HEK293T (cell line): Measurements from ENCODE around the gene INPP4B.
"Not testable (repeated sequence)": the region's sequence is repeated elsewhere in the genome, so short reads cannot be mapped to it uniquely, and the experiment has no call there.

Source experiments
- CTCF ChIA-PET: fragments of 350-600 bp; formaldehyde crosslinking; extraction: SDS; loops from one replicate; lab custom pipeline; 2021; ENCODE audit warnings: antibody characterized with exemption, inconsistent platforms; lab: Yijun Ruan, JAX
- POLR2A ChIA-PET: fragments of 350-600 bp; formaldehyde crosslinking; extraction: SDS; loops from one replicate; lab custom pipeline; 2020; ENCODE audit warnings: antibody characterized with exemption, inconsistent platforms; lab: Yijun Ruan, JAX
- DNase-seq: peaks from one replicate; pipeline ENCODE4 v3.0.0; 2012; ENCODE audit warnings: mixed read lengths; ENCODE audit errors: extremely low spot score
- ARNT ChIP-seq: fragments of 450-650 bp; IDR thresholded peaks from 2 replicates; pipeline ENCODE4 v1.6.1; 2017; ENCODE audit warnings: mild to moderate bottlenecking
- BHLHE40 ChIP-seq: fragments of 450-650 bp; IDR thresholded peaks from 2 replicates; pipeline ENCODE4 v1.6.1; 2016; ENCODE audit warnings: mild to moderate bottlenecking, moderate library complexity, borderline replicate concordance
- CTBP1 ChIP-seq: fragments of 450-650 bp; IDR thresholded peaks from 2 replicates; pipeline ENCODE4 v1.6.1; 2016; ENCODE audit warnings: borderline replicate concordance
- ELF4 ChIP-seq: fragments of 450-650 bp; IDR thresholded peaks from 2 replicates; pipeline ENCODE4 v1.6.1; 2017; ENCODE audit warnings: antibody characterized with exemption
- FOXA1 ChIP-seq: fragments of 450-650 bp; IDR thresholded peaks from 2 replicates; pipeline ENCODE4 v1.6.1; 2016; ENCODE audit warnings: mild to moderate bottlenecking
- FOXK2 ChIP-seq: fragments of 450-650 bp; IDR thresholded peaks from 2 replicates; pipeline ENCODE4 v1.6.1; 2016; ENCODE audit warnings: mild to moderate bottlenecking
- FOXM1 ChIP-seq: fragments of 450-650 bp; IDR thresholded peaks from 2 replicates; pipeline ENCODE4 v1.6.1; 2017; ENCODE audit warnings: mild to moderate bottlenecking, borderline replicate concordance
- HDGF ChIP-seq: fragments of 450-650 bp; IDR thresholded peaks from 2 replicates; pipeline ENCODE4 v1.6.1; 2017; ENCODE audit warnings: antibody characterized with exemption, borderline replicate concordance
- L3MBTL2 ChIP-seq: fragments of 450-650 bp; conservative IDR thresholded peaks from 2 replicates; pipeline ENCODE4 v1.6.1; 2016; ENCODE audit warnings: mild to moderate bottlenecking
- LEF1 ChIP-seq: fragments of 450-650 bp; IDR thresholded peaks from 2 replicates; pipeline ENCODE4 v1.6.1; 2017; ENCODE audit warnings: mild to moderate bottlenecking, borderline replicate concordance
- NFRKB ChIP-seq: fragments of 450-650 bp; IDR thresholded peaks from 2 replicates; pipeline ENCODE4 v1.6.1; 2016; ENCODE audit warnings: mild to moderate bottlenecking, moderate library complexity
- SP1 ChIP-seq: fragments of 450-650 bp; IDR thresholded peaks from 2 replicates; pipeline ENCODE4 v1.6.1; 2017
- SUZ12 ChIP-seq: fragments of 450-650 bp; IDR thresholded peaks from 2 replicates; pipeline ENCODE4 v1.6.1; 2016; ENCODE audit warnings: mild to moderate bottlenecking
- TARDBP ChIP-seq: fragments of 450-650 bp; IDR thresholded peaks from 2 replicates; pipeline ENCODE4 v1.6.1; 2016
- ZNF384 ChIP-seq: fragments of 450-650 bp; IDR thresholded peaks from 2 replicates; pipeline ENCODE4 v1.6.1; 2016
- TF ChIP-seq, protein P1 (sequence below): fragments of 450-650 bp; IDR thresholded peaks from 2 replicates; pipeline ENCODE4 v1.6.1; 2016

The INPP4B gene

DNA sequence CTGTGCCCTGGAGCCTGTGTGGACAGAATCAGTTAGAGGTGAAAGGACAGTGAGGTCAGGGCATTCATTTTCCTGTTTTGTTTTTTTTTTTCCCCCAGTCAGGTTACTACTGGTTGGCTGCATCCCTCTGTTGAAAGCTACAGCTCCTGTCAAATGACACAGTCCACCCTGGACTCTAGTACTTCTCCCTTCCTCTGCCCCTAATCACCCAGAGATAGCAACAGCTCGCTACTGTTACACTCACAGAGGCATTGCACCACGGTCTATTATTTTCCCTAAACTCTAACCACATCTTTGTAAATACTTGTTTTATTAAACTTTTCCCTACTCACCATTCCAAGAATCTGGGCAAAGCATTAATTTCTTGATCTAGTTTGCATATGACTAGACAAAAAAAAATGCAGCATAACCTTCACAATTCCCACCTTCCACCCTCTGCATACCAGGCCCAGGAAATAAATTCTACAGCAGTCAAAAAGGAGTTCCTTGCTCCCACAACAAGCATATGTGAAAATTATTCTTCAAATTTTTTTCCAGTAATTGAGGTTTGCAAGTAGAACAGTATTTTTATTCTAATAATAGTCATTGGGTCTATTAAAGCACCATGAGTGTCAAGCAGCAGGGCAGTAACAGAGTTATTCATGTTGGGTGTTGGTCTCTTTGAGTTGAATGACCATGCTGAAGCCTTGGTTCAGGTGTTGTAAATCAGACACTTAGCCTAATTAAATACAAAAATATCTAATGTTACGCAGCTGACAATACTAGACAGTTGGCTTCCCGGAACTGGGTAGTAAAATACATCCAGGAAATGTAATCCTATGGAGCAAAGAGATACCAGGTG, 329.2 kb downstream of the INPP4B start:
- ChIA-PET CTCF (no interaction called here), POLR2A (no interaction called here)
- TF ChIP-seq HDGF (no peak), SP1 (no peak), L3MBTL2 (no peak), LEF1 (no peak), FOXA1 (no peak), ZNF384 (no peak), FOXM1 (no peak)
- DNase-seq, result no peak

DNA sequence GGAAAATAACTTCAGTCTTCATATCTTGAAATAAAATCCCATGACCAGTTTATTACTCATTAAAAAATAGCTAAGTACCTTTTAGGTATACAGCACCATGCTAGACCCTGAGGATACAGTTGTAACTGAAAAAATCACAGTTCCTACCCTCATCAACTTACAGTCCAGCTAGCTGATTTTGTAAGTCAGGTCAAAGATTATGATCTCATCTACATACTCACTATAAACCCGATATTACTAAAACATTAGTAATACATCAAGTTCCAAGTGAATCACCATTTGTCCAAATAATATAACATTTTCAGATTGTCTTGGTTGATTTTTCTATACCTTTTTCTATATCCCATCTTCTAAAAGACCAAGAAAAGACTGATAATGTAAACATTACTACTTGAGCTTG, 333.9 kb downstream of the INPP4B start:
- no peak for DNase-seq
- TF ChIP-seq SP1 (no peak), FOXA1 (no peak), ARNT (no peak), FOXK2 (no peak), SUZ12 (no peak), TARDBP (no peak), LEF1 (no peak), L3MBTL2 (no peak)
- TF ChIP-seq, protein P1, sequence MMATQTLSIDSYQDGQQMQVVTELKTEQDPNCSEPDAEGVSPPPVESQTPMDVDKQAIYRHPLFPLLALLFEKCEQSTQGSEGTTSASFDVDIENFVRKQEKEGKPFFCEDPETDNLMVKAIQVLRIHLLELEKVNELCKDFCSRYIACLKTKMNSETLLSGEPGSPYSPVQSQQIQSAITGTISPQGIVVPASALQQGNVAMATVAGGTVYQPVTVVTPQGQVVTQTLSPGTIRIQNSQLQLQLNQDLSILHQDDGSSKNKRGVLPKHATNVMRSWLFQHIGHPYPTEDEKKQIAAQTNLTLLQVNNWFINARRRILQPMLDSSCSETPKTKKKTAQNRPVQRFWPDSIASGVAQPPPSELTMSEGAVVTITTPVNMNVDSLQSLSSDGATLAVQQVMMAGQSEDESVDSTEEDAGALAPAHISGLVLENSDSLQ, result no peak
- CTCF ChIA-PET, result no interaction called here
- POLR2A ChIA-PET, result no interaction called here

DNA sequence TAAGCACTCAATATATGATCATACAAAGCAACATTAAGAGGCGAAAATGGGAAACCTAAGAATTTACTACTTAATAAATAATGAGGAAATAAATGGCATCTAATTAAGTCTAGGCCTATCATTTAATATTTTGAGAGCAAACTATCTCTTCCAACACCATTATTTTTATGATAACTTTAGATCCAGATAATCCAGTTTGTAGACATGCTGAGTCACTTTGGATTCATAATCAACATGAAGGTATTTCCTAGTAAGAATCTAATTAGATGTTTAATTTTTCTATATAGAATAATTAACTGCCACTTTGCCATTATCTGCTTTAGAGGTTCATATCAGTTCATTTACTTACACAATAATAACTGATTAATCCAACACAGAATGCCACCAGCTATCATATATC, 336.2 kb downstream of the INPP4B start:
- ChIA-PET POLR2A (no interaction called here), CTCF (no interaction called here)
- no peak for DNase-seq
- TF ChIP-seq FOXA1, result no peak
- no peak for TF ChIP-seq L3MBTL2

DNA sequence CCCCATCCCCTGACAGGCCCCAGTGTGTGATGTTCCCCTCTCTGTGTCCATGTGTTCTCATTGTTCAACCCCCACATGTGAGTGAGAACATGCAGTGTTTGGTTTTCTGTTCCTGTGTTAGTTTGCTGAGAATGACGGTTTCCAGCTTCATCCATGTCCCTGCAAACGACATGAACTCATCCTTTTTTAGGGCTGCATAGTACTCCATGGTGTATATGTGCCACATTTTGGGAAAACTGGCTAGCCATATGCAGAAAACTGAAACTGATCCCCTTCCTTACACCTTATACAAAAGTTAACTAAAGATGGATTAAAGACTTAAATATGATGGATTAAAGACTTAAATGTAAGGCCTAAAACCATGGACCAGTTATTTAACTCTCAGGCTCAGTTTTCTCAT, 336.7 kb downstream of the INPP4B start:
- DNase-seq, CTCF ChIA-PET, POLR2A ChIA-PET: not testable (repeated sequence)

DNA sequence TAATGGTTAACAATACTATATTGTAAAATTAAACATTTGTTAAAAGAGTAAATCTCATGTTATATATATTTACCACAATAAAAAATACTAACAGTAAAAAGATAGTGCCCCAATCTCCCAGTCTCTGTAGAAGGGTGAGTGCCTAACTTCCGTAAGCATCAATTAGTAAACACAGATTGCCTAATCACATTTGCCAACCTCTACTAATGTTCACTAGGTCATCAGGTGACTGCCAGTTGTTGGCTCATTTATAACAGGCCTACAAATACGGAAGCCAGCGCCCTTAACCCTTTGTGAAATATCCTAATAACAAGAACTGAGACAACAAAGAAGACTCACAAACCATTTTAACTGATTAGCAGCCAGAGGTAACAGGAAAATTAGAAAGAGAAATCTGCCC, 345.1 kb downstream of the INPP4B start:
- TF ChIP-seq BHLHE40, result no peak
- TF ChIP-seq, protein P1, result no peak
- TF ChIP-seq SUZ12, result no peak
- TF ChIP-seq ZNF384, result no peak
- TF ChIP-seq TARDBP, result no peak
- TF ChIP-seq CTBP1, result no peak
- TF ChIP-seq FOXK2, result no peak
- no peak for TF ChIP-seq FOXM1
- no peak for TF ChIP-seq SP1
- TF ChIP-seq ELF4, result no peak
- no peak for TF ChIP-seq HDGF
- TF ChIP-seq ARNT, result no peak
- TF ChIP-seq FOXA1, result no peak
- no peak for TF ChIP-seq NFRKB
- CTCF ChIA-PET, result no interaction called here
- POLR2A ChIA-PET, result no interaction called here
- DNase-seq, result no peak

DNA sequence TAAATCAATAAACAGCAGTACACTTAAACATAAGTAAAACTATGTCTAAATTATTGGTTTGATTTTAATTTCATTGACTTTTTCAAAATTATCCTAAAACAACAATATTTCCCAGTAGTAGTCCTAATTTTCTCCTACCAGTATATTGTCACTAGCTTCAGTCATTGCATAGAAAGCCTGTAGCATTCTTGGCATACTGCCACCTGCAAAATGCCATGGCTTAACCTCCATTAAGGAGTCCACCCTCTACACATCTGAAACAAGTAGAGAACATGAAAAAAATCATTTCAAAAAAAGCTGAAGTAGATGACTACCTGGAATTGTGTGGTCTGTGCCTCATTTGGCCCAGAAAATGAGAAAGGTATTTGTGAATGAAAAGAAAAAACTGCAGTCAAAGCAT, 348.5 kb downstream of the INPP4B start:
- no peak for TF ChIP-seq L3MBTL2
- no peak for TF ChIP-seq FOXK2
- ChIA-PET CTCF (no interaction called here), POLR2A (no interaction called here)
- DNase-seq, result no peak

DNA sequence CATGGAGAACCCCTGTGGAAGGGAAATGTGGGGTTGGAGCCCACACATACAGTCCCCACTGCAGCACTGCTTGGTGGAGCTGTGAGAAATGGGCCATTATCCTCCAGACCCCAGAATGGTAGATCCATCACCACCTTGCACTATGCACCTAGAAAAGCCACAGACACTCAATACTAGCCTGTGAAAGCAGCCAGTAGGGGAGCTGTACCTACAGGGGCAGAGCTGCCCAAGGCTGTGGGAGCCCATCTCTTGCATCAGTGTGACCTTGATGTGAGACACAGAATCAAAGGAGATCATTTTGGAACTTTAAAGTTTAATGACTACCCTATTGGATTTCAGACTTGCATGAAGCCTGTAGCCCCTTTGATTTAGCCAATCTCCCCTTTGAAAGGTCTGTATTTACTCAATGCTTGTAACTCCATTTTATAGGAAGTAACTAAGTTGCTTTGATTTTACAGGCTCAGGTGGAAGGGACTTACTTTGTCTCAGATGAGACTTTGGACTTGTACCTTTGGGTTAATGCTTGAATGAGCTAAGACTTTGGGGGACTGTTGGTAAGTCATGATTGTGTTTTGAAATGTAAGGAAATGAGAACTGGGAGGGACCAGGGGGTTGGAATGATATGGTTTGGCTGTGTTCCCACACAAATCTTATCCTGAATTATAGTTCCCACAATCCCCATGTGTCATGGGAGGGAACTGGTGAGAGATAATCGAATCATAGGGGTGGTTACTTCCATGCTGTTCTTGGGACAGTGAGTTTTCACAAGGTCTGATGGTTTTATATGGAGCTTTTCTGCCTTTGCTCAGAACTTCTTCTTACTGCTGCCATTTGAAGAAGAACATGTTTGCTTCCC, 352.6 kb downstream of the INPP4B start:
- no peak for TF ChIP-seq NFRKB
- TF ChIP-seq CTBP1, result no peak
- no peak for TF ChIP-seq FOXA1
- TF ChIP-seq L3MBTL2, result no peak
- no peak for TF ChIP-seq LEF1
- TF ChIP-seq HDGF, result no peak
- TF ChIP-seq ELF4, result no peak
- POLR2A ChIA-PET, result no interaction called here
- no peak for DNase-seq
- CTCF ChIA-PET, result interaction anchor here (0.8 kb wide), 1 partner anchor 10 kb away, joined by 3 read pairs; no protein-coding TSS in a partner anchor
